Measurements from ENCODE around the gene OTOGL. TPM values are rescaled to one million over a fixed set of nuclear protein-coding genes. Genes with fewer than 3 reads are reported as not detected.

OTOGL gene
- total and polyA plus RNA-seq, 12 donors = 0.04 to 0.52 (median 0.13) TPM; not detected in 1

DNA sequence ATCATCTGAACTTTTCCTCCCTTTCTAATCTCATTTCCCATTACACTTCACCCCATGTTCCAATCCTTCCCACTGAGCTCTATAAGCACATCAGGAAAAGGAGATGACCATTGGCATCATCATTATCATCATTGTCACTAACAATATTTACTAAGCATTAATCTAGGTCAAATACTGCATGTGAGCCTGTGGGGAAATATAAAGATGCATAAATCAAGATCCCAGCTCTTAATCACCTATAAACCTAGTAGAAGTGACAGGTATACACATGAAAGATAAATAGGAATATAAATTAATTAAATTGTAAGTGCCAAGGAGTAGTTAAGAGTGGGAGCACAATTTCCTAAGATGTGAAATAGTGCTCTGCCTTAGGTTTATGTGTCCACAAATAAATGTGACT, 100.6 kb downstream of the OTOGL start:
- H3K36me3 ChIP-seq (replicated peaks in 1 of 2) = no peaks in the 10 kb centered on the region
- no peak for DNase-seq
- no peak overlapping the region for H3K4me3 ChIP-seq
- H3K9me3 ChIP-seq (replicated peaks in 1 of 3) = no peaks in the 10 kb centered on the region
- H3K27me3 ChIP-seq = no peaks in the 10 kb centered on the region
- H3K27ac ChIP-seq = no peak overlapping the region
- TF ChIP-seq, protein P1, sequence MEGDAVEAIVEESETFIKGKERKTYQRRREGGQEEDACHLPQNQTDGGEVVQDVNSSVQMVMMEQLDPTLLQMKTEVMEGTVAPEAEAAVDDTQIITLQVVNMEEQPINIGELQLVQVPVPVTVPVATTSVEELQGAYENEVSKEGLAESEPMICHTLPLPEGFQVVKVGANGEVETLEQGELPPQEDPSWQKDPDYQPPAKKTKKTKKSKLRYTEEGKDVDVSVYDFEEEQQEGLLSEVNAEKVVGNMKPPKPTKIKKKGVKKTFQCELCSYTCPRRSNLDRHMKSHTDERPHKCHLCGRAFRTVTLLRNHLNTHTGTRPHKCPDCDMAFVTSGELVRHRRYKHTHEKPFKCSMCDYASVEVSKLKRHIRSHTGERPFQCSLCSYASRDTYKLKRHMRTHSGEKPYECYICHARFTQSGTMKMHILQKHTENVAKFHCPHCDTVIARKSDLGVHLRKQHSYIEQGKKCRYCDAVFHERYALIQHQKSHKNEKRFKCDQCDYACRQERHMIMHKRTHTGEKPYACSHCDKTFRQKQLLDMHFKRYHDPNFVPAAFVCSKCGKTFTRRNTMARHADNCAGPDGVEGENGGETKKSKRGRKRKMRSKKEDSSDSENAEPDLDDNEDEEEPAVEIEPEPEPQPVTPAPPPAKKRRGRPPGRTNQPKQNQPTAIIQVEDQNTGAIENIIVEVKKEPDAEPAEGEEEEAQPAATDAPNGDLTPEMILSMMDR (IDR thresholded peaks at IDR 0.05) = no peak
- TF ChIP-seq POLR2A (IDR thresholded peaks at IDR 0.05) = no peak
- H3K4me1 ChIP-seq (replicated peaks in 1 of 2) = no peaks in the 10 kb centered on the region
- intact Hi-C loops (cut with DNase I) = no loop called here

DNA sequence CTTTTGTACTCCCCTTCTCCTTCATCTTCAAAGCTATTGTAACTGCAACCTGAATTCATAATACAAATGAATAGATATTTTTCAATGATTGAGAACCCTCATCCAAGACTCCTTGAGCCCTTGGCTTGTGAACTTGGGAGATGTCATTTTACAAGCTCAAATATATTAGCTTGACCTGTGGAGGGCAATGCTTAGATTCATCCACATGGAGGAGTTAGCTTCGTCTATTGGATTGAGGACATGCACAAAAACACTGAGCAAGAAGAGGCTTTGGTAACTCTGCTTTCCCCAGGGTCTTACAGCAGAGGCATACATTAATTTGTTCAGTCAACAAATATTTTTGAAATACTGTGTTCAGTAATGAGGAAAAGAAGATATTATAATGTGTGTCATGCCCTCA, 101.1 kb downstream of the OTOGL start:
- DNase-seq = no peak
- no peaks in the 10 kb centered on the region for H3K27me3 ChIP-seq
- H3K4me3 ChIP-seq = no peak overlapping the region
- WGBS, 4 donors = 58 to 80% (median 74%) methylated on average over 1 of the region's 1 CpG
- no peaks in the 10 kb centered on the region for H3K36me3 ChIP-seq (replicated peaks in 1 of 2)
- intact Hi-C loops (cut with DNase I) = no loop called here
- no peaks in the 10 kb centered on the region for H3K9me3 ChIP-seq (replicated peaks in 1 of 3)
- H3K4me1 ChIP-seq (replicated peaks in 1 of 2) = no peaks in the 10 kb centered on the region
- no peak overlapping the region for H3K27ac ChIP-seq
- TF ChIP-seq, protein P1 (IDR thresholded peaks at IDR 0.05) = no peak
- no peak for TF ChIP-seq POLR2A (IDR thresholded peaks at IDR 0.05)

DNA sequence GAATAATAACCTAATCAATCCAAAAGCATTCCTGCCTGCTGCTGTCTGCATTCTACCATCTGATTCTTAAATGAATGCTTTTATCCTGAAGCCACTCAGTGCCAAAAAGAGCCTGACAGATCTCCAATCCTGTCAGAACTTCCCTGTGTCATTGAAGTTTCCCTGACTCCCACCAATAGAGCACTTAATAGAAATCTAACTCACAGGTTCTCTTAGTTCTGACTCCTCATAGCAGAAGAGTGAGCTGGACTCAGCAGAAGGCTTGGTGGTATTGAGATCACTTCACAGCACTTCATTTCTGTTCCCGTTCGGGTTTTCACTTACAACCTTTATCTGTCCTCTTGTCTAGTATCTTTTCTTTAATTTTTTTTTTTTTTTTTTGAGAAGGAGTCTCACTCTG, 102.6 kb downstream of the OTOGL start:
- WGBS, 4 donors = 88 to 93% (median 91%) methylated on average over 2 of the region's 2 CpGs
- no peaks in the 10 kb centered on the region for H3K9me3 ChIP-seq (replicated peaks in 1 of 3)
- no peak for TF ChIP-seq POLR2A (IDR thresholded peaks at IDR 0.05)
- TF ChIP-seq, protein P1 (IDR thresholded peaks at IDR 0.05) = no peak

DNA sequence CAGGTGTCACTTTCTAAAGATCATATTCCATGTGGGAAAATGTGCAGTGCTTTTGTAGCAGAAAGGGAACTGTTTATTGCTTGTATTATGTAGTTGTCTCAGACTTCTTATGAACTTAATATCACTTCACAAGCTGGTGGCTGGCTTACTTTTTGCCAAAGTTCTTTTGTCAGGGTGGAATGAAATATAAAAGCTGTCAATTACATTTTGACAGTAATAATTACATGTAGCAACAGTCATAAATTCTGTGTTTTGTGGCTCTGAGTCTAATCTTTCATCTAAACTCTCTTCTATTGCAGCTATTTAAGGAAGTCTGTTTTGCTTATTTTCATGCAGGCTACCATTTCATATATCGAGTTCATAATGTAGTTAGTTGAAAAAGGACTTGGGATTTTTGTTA, 106.6 kb downstream of the OTOGL start:
- Histone ChIP-seq H3K27ac (no peak overlapping the region), H3K27me3 (no peaks in the 10 kb centered on the region), H3K36me3 (replicated peaks in 1 of 2) (no peaks in the 10 kb centered on the region), H3K9me3 (replicated peaks in 1 of 3) (no peaks in the 10 kb centered on the region), H3K4me1 (replicated peaks in 1 of 2) (no peaks in the 10 kb centered on the region), H3K4me3 (no peak overlapping the region)
- no peak for DNase-seq
- WGBS, 4 donors = 38 to 63% (median 42%) methylated on average over 1 of the region's 1 CpG
- TF ChIP-seq, protein P1 (IDR thresholded peaks at IDR 0.05) = no peak
- no peak for TF ChIP-seq POLR2A (IDR thresholded peaks at IDR 0.05)
- intact Hi-C loops (cut with DNase I) = no loop called here

More for the DNA sequence above, 102.6 kb downstream of the OTOGL start:
- no peak for DNase-seq
- no peaks in the 10 kb centered on the region for H3K4me1 ChIP-seq (replicated peaks in 1 of 2)
- H3K27ac ChIP-seq = no peak overlapping the region
- H3K4me3 ChIP-seq = no peak overlapping the region
- no peaks in the 10 kb centered on the region for H3K27me3 ChIP-seq
- intact Hi-C loops (cut with DNase I) = no loop called here
- no peaks in the 10 kb centered on the region for H3K36me3 ChIP-seq (replicated peaks in 1 of 2)

All from adrenal gland (tissue), 12 donors.